ENCODE measurements around the gene PRDX2.
"Not testable (repeated sequence)": the region's sequence is repeated elsewhere in the genome, so short reads cannot be mapped to it uniquely, and the experiment has no call there.

The PRDX2 gene

DNA sequence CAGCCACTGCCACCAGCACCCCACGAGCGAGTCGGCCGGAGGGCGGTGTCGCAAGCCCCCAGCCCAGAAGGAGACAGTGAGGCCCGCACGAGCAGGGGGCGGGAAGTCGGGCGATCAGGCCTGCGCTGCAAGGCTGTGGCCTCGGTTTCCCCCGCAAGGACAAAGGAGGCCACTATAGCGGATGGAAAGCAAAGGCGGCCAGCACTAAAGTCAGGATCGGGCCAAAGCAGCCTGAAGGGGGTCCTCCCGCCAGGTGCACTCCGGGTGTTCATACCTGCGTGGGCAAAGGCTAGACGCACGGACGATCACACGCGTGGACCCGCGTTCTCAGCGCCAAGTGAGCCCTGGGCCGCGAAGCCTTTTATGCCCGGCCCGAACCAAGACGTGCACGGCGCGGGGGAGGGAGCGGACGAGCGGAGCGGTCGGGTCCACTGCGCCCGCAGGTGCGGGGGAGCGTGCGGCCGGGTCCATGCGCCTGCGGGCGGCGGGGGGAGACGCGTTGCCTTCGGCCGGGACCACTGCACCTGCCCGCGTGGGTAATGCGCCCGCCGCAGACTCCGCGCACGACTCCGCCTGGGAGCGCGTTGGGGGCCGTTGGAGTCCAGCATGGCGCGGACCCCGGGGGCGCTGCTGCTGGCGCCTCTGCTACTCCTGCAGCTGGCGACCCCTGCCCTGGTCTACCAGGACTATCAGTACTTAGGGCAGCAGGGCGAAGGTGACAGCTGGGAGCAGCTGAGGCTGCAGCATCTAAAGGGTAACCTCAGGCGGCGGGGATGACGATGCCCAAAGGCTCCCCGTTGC, at the start of gene PRDX2, which contains the start of gene THSD8:
TSS of gene PRDX2 (minus strand) at position 335 of the 801 bp plus-strand sequence. CDS start 539 bp downstream, outside the sequence.
TSS of gene THSD8 (plus strand) at position 604 of the 801 bp plus-strand sequence. CDS start at position 607, 3 bp downstream.
- FAIRE-seq (no peak), DNase-seq (ENCODE audit: insufficient read length, low spot score) (no peak)

DNA sequence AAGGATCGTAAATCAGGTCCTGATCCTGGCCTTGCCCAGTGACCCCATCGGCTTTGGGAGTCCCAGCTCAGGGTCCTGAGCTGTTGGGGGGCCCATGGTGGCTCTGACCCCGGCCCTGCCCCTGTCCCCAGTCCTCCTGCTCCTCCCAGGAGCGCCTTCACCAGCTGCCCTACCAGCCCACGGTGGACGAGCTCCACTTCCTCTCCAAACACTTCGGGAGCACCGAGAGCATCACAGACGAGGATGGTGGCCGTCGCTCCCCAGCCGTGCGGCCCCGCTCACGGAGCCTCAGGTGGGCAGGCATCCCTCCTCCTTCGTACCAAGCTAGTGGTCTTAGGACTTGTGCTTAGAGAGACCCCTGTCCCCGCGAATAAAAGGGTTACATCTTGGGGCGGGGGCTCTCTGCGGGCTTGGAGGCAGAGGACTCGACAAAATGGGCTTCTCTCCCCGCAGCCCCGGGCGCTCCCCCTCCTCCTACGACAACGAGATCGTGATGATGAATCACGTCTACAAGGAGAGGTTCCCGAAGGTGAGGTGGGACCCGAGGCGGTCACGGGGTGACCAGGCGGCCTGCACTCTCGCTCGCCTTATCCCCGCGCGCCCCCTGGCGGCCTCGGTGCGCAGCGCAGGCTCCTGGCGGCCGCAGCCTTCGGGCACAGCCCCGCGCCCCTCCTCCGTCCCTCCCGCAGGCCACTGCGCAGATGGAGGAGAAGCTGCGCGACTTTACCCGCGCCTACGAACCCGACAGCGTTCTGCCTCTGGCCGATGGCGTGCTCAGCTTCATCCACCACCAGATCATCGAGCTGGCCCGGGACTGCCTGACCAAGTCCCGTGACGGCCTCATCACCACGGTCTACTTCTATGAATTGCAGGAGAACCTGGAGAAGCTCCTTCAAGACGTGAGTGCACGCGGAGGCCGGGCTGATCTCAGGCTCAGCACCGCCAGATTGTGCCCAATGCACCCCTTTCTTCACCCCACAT, 45.8 kb upstream of the PRDX2 start:
- DNase-seq (ENCODE audit: insufficient read length, low spot score), result peak; percentile 93
- peak; percentile 33 for FAIRE-seq

DNA sequence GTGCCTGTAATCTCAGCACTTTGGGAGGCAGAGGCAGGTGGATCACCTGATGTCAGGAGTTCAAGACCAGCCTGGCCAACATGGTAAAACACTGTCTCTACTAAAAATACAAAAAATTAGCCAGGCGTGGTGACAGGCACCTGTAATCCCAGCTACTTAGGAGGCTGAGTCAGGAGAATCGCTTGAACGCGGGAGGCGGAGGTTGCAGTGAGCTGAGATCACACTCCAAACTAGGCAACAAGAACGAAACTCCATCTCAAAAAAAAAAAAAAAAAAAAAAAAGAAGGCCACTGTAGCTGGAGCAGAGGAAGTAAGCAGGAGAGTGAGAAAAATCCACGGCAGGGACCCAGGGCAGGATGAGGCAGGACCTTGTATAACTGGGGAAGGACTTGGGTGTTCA, 45.0 kb upstream of the PRDX2 start:
- FAIRE-seq; DNase-seq (ENCODE audit: insufficient read length, low spot score): not testable (repeated sequence)

DNA sequence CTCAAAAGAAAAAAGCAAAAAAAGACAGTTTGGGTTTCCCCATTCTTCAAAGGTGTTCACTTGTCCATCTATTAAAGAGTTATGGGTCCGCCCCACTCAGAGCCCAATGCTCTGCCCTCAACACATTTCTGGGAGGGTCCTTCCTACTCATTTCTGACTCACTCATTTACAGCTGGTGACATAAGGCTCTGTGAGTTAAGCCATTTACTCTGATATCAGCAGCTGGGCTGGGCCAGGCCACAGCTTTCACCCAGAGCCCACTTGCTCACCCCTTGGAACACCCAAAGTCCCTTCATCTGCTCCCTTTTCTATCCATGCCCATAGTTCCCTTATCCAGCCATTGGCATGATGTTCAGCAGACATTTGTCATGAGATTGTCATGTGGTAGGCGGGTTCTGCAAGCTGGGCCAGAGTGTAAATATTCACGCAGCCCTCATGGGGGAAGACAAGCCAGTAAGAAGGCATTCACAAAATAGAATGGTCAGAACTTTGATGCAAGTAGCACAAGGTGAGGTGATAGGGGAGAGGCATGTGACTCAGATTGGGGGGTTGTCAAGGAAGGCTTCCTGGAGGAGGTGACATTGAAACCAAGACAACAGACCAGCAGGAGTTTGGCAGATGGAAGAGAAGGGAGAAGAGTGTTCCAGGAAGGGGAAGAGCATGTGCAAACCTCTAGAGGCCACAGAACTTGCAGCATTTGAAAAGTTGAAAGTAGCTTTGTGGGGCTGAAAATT, 42.6 kb upstream of the PRDX2 start:
- no peak for FAIRE-seq
- DNase-seq (ENCODE audit: insufficient read length, low spot score), result no peak

DNA sequence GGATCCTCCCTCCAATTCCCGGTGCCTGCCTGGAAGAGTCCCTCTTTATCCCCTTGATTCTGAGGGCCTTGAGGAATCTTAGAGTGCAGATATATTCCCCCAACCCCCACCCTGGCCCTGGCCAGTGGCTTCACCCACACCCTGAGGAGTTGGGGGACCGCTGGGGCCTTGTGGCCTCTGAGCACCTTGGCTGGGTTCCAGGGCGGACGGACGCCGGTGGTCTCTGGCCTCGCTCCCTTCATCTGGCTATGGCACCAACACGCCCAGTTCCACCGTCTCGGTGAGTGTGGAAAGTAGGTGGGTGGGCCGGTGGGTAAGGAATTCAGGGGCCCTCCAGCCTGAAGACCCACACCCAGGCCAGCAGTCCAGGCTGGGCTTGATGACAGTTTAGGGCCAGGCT, 41.7 kb upstream of the PRDX2 start:
- no peak for DNase-seq (ENCODE audit: insufficient read length, low spot score)
- FAIRE-seq, result no peak

DNA sequence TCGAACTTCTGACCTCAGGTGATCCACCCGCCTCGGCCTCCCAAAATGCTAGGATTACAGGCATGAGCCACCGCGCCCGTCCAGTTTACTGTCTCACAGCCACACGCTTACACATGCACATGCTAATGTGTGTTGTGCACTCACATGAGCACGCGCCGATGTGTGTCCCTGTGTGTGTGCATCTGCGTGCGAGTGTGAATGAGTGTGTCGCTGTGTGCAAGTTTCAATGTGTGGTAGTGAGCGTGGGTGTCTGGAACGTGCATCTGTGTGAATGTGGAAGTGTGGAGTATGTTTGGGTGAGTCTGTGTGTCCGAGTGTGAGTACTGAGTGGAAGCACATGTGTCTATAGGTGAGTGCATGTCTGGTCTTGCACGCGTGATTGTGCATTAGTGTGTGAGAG, 40.9 kb upstream of the PRDX2 start:
- FAIRE-seq (no peak), DNase-seq (ENCODE audit: insufficient read length, low spot score) (no peak)

DNA sequence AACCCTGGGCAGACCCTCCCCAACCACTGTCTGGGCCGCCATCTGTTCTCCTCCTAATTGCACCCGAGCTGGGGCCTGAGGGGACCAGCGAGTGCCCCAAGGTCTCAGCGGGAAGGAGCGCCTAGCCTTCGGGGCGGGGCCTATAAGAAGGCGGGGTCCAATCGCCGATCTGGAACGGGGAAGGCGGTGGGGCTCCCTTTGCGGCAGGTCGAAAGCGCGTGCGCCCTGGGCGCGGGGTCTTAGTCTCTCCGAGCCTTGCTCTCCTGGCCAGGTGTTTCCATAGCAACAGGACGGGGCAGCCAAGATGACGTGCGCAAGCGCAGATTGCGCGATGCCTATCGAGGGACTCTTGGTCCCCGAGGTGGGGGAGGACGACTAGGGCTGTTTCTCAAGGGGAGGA, 39.5 kb upstream of the PRDX2 start:
- DNase-seq (ENCODE audit: insufficient read length, low spot score) (no peak), FAIRE-seq (no peak)

DNA sequence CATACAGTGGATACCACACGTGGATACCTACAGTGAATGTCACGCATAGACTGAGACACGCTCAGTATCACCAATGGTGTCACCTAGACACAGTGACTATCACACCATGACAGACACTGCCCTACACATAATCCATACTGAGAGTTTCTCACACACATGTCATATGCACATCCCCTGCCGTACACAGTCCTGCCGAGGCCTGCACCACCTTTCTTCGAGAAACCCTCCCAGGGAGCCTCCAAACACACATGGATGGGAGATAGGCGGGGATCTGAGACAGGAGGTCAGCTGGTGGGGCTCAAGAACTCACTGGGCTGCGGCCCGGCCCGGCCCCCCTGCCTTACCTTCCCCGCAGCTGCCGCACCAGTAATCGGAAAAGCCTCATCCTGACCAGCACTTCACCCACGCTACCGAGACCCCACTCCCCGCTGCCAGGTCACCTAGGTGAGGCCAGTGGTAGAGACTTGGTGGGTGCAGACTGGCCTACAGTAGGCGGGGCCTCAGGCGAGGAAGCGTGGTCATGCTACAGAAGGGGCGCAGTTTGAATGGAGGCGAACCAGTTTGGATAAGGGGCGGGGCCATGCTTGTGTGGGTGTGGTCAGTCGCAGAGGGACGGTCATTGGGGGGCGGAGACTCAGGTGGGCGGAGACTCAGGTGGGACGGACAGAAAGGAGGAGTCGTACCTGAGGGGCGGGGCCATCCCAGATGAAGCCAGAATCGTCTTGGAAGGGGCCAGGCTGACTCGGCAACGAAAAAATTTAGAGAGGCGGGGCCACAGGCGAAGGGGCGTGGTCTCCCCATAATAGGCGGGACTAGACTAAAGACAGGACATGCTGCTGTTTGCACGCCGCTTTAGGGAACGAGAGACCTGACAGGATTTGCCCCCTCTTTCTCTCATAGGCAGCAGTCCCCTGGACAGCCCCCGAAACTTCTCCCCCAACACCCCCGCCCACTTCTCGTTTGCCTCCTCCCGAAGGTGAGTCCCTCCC, 38.8 kb upstream of the PRDX2 start:
- no peak for FAIRE-seq

DNA sequence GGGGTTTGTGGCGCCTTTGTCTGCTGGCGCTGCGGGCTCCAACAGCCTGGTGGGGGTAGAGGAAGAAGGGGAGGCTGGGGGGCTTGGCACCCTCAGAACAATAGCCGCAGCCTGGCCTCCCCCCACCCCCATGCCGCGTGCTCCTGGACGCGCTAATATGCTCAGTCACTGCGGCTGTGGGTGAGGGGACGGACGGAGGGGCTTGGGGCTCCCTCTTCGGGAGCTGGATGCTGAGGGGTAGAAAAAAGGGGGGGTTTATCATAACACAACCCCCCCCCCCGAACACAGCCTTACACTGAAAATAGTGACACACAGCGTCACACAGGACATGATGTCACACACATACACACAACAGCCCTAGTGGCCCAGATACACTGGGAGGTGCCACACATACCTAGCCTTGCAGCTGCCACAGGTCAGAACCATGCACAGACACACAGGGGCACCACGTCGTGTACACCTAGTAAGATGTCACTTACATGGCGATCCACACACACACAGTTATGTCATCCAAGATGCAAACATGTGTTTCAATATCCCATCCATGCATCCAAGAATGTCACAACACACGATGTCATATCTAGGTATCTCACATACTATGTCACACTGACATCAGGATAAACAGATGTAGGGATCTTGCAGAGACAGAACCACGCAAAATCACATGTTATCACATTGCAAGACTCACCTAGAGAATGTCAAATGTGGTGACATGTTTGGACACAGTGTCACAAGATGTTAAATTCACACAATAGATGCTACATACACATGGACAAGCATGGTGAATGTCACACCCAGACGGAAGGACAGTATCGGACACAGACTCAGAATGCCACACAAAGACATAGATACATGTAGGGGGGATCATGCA, 37.5 kb upstream of the PRDX2 start:
- FAIRE-seq (no peak), DNase-seq (ENCODE audit: insufficient read length, low spot score) (no peak)

More for the DNA sequence above, 38.8 kb upstream of the PRDX2 start:
- DNase-seq (ENCODE audit: insufficient read length, low spot score), result no peak

DNA sequence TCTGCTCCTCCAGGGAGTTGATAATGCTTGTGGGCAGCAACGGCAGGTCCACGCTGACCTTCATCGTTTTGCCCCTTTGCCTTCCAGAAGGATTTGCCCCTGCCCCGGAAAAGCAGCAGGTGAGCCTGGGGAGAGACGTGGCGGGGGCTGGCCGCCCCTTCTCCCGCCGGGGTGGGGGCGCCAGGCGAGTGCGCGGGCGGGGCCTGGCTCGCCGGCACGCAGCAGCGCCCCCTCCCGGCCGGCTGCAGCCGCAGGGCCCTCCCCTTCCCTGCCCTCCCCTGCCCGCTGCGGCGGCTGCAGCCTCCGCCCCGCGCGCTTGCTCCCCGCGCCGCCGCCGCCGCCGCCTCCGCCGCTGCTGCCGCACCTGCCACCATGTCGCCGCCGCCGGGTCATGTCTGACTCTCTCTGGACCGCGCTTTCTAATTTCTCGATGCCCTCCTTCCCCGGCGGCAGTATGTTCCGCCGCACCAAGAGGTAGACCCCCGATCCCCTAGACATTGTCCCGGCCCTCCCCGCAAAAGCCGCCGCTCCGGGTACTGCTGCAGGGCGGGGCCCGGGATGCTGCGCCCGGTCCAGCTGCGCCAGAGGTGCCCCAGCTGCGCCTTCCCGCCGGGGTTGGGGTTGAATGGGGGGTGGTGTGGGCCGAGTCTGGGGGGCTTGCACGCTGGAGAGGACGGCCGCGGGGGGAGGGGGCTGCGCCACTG, 36.7 kb upstream of the PRDX2 start, which contains the start of gene MAST1:
TSS of gene MAST1 (plus strand) at position 334 of the 704 bp plus-strand sequence. CDS start at position 392, 58 bp downstream.
- FAIRE-seq (no peak), DNase-seq (ENCODE audit: insufficient read length, low spot score) (no peak)

DNA sequence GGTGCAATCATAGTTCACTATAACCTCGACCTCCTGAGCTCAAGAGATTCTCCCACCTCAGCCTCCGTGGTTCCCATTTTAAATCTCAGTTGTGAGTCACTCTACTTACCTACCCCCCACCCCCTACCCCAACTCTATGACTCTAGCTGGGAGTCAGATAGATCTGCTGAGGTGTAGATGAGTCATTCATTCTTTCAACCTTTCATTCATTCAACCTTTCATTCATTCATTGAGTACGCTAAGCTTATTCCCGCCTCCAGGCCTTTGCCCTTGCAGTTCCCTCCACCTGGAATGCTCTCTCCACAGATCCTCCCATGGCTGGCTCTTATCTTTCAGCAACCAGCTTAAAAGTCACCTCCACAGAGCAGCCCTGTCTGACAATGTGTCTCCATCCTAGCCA, 35.6 kb upstream of the PRDX2 start:
- no peak for FAIRE-seq
- no peak for DNase-seq (ENCODE audit: insufficient read length, low spot score)

DNA sequence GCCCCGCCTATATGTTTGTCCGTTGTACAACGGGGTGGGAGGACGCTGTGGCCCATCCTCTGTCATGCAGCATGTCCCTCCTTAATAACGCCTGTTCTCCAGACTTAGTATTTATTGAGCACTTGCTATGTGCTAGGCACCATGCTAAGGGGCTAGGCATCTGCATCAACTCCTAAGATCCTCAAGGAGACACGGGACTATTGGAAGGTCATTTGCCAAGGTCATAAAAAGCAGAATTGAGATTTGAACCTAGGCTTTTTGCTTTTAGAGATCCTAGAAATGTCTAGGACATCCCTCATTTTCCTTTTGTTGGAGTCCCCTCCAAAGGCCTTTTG, 34.9 kb upstream of the PRDX2 start:
- no peak for DNase-seq (ENCODE audit: insufficient read length, low spot score)
- no peak for FAIRE-seq

DNA sequence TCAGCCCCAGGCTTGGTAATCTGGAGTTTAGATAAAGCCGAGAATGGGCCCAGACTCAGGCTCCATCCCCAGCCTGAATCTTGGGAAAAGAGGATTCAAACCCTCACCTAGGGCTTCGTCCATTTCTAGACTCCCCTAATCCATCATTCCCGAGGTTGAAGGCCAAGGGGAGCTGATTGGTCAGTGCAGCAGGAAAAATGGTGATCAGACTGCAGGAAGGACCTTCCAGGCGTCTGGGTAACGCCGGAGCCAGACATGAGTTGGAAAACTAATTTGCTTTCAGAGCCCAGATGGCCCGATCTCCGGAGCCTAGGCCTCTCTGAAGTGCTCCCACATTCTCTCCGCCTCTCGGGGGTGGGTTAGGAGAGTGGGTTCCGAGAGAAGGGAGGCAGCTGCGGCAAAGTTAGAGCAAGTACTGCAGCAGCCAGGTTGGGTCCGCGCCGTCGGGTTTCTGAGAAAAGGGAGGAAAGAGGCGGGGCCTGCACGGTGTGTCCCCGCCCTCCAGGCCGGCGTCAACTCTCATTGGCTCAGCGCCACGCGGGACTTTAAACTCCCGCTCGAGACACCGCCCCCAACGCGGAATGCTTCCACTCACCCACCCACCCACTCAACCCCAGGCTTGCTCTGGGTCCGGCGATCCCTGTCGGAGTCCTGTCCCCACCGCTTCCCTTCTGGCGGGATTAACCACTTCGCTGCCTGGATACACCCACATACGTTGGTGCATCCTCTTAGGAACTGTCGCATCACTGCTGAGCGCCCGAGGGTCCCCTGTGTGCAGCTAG, 33.6 kb upstream of the PRDX2 start:
- FAIRE-seq (no peak), DNase-seq (ENCODE audit: insufficient read length, low spot score) (no peak)

DNA sequence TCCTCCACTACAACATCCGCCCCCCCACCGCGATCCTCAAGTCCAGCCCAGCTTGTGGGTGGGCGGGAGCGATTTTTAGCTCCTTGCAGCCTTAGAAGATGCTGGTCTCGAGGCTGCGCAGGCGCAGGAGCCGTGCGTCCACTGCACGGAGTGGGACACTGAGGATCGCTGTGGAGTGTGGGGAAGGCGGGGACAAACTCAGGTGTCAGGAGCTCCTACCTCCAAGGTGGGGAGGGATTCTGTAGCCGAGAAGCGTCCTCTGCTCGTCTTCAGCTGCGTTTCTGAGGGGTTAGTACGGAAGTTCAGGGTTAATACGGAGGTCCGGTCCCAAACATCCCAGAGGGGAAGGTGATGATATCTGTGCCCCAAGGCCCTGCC, 33.0 kb upstream of the PRDX2 start, which contains the start of gene RTBDN:
TSS of gene RTBDN (minus strand) at position 14 of the 378 bp plus-strand sequence. CDS start 4,600 bp downstream, outside the sequence.
- FAIRE-seq, result no peak

DNA sequence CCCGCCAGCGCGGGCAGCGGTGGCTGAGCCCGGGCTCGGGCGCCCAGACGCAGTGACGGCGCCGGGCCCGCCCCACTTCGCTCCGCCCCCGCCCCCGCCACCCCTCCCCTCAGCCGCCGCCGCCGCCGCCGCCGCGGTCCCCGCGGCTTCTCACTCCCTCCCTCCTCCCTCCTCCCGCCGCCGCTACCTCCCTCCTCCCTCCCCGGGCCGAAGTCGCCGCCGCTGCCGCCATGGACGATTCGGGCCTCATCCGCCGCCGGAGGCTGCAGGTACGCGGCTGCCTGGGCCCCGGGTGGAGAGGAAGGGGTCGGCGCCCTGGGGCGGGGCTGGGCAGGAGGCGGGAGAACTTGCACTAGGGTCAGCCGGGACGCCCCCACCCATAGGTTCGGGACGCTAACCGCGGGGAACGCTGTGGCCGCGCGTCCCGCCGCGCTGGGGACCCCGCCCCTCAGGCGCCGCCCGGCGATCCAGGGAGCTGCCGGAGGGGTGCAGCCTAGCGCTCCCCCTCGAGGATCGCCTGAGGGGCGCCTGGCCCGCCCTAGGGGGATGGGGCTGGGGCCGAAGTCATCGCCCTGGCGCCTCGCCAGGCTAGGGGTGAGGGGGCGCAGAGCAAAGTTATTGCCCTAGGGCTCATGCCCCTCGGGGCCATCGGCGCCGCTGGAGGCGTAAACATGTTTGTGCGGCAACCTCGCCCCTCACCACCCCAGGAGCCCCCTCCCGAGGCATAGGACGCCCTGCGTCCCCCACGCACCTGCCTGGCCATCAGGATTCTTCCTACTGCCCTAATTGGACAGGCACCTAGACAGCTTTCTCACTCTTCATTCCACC, 32.4 kb upstream of the PRDX2 start:
- FAIRE-seq, result no peak
- no peak for DNase-seq (ENCODE audit: insufficient read length, low spot score)

More for the DNA sequence above, 33.0 kb upstream of the PRDX2 start, which contains the start of gene RTBDN:
- no peak for DNase-seq (ENCODE audit: insufficient read length, low spot score)

DNA sequence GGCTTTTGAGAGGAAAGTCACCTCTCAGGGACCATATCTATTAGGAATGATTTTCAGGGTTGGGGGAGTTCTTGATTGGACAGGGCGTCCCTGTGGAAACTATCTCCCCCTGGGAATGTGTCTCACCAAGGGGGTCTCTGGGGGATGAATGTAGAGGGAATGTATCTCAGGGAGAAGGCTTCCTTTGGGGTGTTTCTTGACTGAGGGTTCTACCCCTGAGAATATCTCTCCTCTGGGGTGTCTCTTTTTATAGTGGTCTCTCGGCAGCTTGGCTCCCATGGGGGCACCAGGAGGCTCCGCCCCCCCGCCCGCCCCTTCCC, 31.8 kb upstream of the PRDX2 start:
- no peak for DNase-seq (ENCODE audit: insufficient read length, low spot score)
- no peak for FAIRE-seq

Measured in GM19239 (cell line).